Measurements from ENCODE around the gene ENPP1.

Gene ENPP1

GRCh38 chr6:131784561-131784960 is 23.3 kb upstream of the ENPP1 start:
- no peaks in the 10 kb centered on the region for H3K27me3 ChIP-seq (ENCODE audit: control insufficient read depth, insufficient read depth, low read length)
- no CpG with 5 or more reads among the region's 1 CpG for WGBS (ENCODE audit: insufficient coverage, insufficient read length)
- H3K4me3 ChIP-seq (ENCODE audit: low read length), result no peak overlapping the region
- no peaks in the 10 kb centered on the region for H3K36me3 ChIP-seq (ENCODE audit: control insufficient read depth, insufficient read depth, low read length)
- H3K27ac ChIP-seq (ENCODE audit: low read length), result no peak overlapping the region
- no peak for DNase-seq (ENCODE audit: low read depth, low spot score)
- no peaks in the 10 kb centered on the region for H3K4me1 ChIP-seq (ENCODE audit: control insufficient read depth, insufficient read depth, low read length)
- H3K9me3 ChIP-seq (ENCODE audit: control insufficient read depth, insufficient read depth, low read length), result no peaks in the 10 kb centered on the region

GRCh38 chr6:131787079-131787478 is 20.7 kb upstream of the ENPP1 start:
- no peak for DNase-seq (ENCODE audit: low read depth, low spot score)
- Histone ChIP-seq H3K9me3 (ENCODE audit: control insufficient read depth, insufficient read depth, low read length) (no peaks in the 10 kb centered on the region), H3K27ac (ENCODE audit: low read length) (no peak overlapping the region), H3K36me3 (ENCODE audit: control insufficient read depth, insufficient read depth, low read length) (no peaks in the 10 kb centered on the region), H3K4me1 (ENCODE audit: control insufficient read depth, insufficient read depth, low read length) (no peaks in the 10 kb centered on the region), H3K27me3 (ENCODE audit: control insufficient read depth, insufficient read depth, low read length) (no peaks in the 10 kb centered on the region), H3K4me3 (ENCODE audit: low read length) (no peak overlapping the region)

DNA sequence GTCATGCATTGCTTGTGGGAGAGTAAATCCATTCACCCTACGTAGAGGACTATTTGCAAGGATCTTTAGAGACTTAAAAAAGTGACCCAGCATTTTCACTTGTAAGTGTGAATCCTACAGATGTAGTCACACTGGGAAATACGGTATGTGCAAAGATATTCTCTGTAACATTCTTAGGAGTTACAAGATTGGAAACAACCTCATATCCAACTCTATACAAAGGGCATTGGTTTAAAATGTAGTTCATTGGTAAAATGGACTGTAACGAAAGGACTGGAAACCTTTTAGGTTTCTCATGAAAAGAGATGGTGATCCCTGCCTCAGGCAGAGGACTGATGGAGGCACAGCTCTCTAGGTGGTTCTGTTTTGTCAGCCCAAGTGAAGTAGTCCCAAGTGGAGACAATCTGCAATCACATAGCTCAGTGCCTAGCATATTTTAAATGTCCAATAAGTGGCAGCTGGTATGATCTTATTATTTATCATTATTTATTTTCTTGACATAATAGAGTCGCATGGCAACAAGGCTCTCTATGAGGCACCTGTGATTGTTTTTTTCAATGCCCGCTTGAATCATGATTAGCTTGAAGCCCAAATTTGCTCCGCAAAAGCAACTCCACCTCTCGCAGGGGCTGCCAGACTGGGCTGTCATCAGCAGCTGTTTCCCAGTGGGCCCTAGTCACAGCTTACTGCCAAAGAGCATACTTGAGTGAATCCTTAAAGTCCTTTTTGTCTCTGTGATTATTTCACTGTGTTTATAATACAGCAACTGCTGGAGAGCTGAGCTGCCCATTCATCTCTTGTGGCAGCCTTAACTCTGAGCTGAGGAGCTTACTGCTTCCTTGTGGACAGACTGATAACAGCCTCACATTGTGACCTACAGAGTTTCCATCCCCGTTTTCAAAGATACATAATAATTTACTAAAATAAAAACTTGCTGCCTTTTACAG is 19.8 kb upstream of the ENPP1 start:
- no peak overlapping the region for H3K27ac ChIP-seq (ENCODE audit: low read length)
- no CpG with 5 or more reads among the region's 8 CpGs for WGBS (ENCODE audit: insufficient coverage, insufficient read length)
- no peak for DNase-seq (ENCODE audit: low read depth, low spot score)

GRCh38 chr6:131789219-131789618 is 18.6 kb upstream of the ENPP1 start:
- H3K27ac ChIP-seq (ENCODE audit: low read length), result no peak overlapping the region
- no peaks in the 10 kb centered on the region; the same call in 1 of the 2 replicates for H3K4me1 ChIP-seq (ENCODE audit: control insufficient read depth, insufficient read depth, low read length)
- no peaks in the 10 kb centered on the region for H3K36me3 ChIP-seq (ENCODE audit: control insufficient read depth, insufficient read depth, low read length)
- no peaks in the 10 kb centered on the region for H3K9me3 ChIP-seq (ENCODE audit: control insufficient read depth, insufficient read depth, low read length)
- WGBS (ENCODE audit: insufficient coverage, insufficient read length), result 100% methylated on average over 1 of the region's 1 CpG
- no peak for DNase-seq (ENCODE audit: low read depth, low spot score)
- no peaks in the 10 kb centered on the region for H3K27me3 ChIP-seq (ENCODE audit: control insufficient read depth, insufficient read depth, low read length)
- no peak overlapping the region for H3K4me3 ChIP-seq (ENCODE audit: low read length)

More for the DNA sequence above, 19.8 kb upstream of the ENPP1 start:
- H3K4me1 ChIP-seq (ENCODE audit: control insufficient read depth, insufficient read depth, low read length), result no peaks in the 10 kb centered on the region; the same call in 1 of the 2 replicates
- no peaks in the 10 kb centered on the region for H3K27me3 ChIP-seq (ENCODE audit: control insufficient read depth, insufficient read depth, low read length)
- no peak overlapping the region for H3K4me3 ChIP-seq (ENCODE audit: low read length)
- no peaks in the 10 kb centered on the region for H3K9me3 ChIP-seq (ENCODE audit: control insufficient read depth, insufficient read depth, low read length)
- no peaks in the 10 kb centered on the region for H3K36me3 ChIP-seq (ENCODE audit: control insufficient read depth, insufficient read depth, low read length)

DNA sequence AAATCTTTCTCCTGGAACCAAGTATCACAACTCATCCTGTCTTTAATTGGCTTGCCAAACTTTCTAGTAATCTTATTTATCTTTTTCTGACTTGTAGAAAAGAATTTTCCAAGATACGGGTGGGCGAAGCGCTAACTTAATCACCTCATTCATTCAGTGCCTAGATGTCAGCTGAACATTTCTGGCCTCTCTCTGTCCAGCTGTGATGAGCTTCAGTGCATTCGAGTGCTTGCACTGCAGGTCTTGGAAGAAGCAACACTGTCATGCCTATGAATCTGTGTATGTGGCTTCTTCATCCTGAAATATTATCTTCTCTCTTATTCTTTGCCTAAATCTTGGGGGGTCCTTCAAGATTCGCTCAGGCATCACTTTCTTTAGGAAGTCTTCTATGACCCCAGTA is 16.3 kb upstream of the ENPP1 start:
- Histone ChIP-seq H3K4me1 (ENCODE audit: control insufficient read depth, insufficient read depth, low read length) (peaks cover 2% of the 10 kb centered on the region; the same call in 1 of the 2 replicates), H3K4me3 (ENCODE audit: low read length) (no peak overlapping the region), H3K27me3 (ENCODE audit: control insufficient read depth, insufficient read depth, low read length) (no peaks in the 10 kb centered on the region), H3K36me3 (ENCODE audit: control insufficient read depth, insufficient read depth, low read length) (no peaks in the 10 kb centered on the region), H3K9me3 (ENCODE audit: control insufficient read depth, insufficient read depth, low read length) (no peaks in the 10 kb centered on the region), H3K27ac (ENCODE audit: low read length) (no peak overlapping the region)
- no CpG with 5 or more reads among the region's 5 CpGs for WGBS (ENCODE audit: insufficient coverage, insufficient read length)
- DNase-seq (ENCODE audit: low read depth, low spot score), result no peak

GRCh38 chr6:131792091-131792496 is 15.7 kb upstream of the ENPP1 start:
- Histone ChIP-seq H3K27ac (ENCODE audit: low read length) (no peak overlapping the region), H3K9me3 (ENCODE audit: control insufficient read depth, insufficient read depth, low read length) (no peaks in the 10 kb centered on the region), H3K36me3 (ENCODE audit: control insufficient read depth, insufficient read depth, low read length) (no peaks in the 10 kb centered on the region), H3K4me3 (ENCODE audit: low read length) (no peak overlapping the region), H3K27me3 (ENCODE audit: control insufficient read depth, insufficient read depth, low read length) (no peaks in the 10 kb centered on the region), H3K4me1 (ENCODE audit: control insufficient read depth, insufficient read depth, low read length) (peaks cover 2% of the 10 kb centered on the region; the same call in 1 of the 2 replicates)
- no peak for DNase-seq (ENCODE audit: low read depth, low spot score)
- no CpG with 5 or more reads among the region's 6 CpGs for WGBS (ENCODE audit: insufficient coverage, insufficient read length)

DNA sequence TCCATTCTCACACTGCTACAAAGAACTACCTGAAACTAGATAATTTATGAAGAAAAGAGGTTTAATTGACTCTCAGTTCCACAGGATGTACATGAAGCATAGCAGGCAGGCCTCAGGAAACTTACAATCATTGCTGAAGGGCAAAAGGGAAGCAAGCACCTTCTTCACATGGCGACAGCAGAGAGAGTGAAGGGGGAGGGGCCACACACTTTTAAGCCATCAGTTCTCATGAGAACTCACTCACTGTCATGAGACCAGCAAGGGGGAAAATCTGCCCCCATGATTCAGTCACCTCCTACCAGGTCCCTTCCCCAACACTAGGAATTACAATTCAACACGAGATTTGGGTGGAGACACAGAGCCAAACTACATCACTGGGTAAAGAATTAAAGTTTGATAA is 12.5 kb upstream of the ENPP1 start:
- Histone ChIP-seq H3K27ac (ENCODE audit: low read length) (no peak overlapping the region), H3K4me1 (ENCODE audit: control insufficient read depth, insufficient read depth, low read length) (peaks cover 2% of the 10 kb centered on the region; the same call in 1 of the 2 replicates), H3K36me3 (ENCODE audit: control insufficient read depth, insufficient read depth, low read length) (no peaks in the 10 kb centered on the region), H3K9me3 (ENCODE audit: control insufficient read depth, insufficient read depth, low read length) (no peaks in the 10 kb centered on the region), H3K27me3 (ENCODE audit: control insufficient read depth, insufficient read depth, low read length) (no peaks in the 10 kb centered on the region), H3K4me3 (ENCODE audit: low read length) (no peak overlapping the region)
- no peak for DNase-seq (ENCODE audit: low read depth, low spot score)
- no CpG with 5 or more reads among the region's 2 CpGs for WGBS (ENCODE audit: insufficient coverage, insufficient read length)

DNA sequence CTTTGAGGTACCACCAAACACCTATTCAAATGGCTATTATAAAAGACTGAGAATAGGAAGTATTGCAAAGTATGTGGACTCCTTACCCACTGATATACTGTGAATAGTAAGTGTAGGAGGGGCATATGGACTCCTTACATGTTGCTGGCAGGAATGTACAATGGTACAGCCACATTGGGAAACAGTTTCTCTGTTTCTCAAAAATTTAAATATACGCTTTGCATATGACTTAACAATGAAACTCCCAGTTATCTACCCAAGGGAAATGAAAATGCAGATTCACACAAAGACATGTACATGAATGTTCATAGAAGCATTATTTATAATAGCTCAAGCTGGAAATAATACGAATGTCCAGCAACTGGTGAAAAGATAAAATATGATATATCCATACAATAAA is 5.5 kb upstream of the ENPP1 start:
- DNase-seq (ENCODE audit: low read depth, low spot score), result no peak
- Histone ChIP-seq H3K4me3 (ENCODE audit: low read length) (no peak overlapping the region), H3K36me3 (ENCODE audit: control insufficient read depth, insufficient read depth, low read length) (no peaks in the 10 kb centered on the region), H3K27ac (ENCODE audit: low read length) (no peak overlapping the region), H3K9me3 (ENCODE audit: control insufficient read depth, insufficient read depth, low read length) (no peaks in the 10 kb centered on the region), H3K27me3 (ENCODE audit: control insufficient read depth, insufficient read depth, low read length) (no peaks in the 10 kb centered on the region), H3K4me1 (ENCODE audit: control insufficient read depth, insufficient read depth, low read length) (0 out of 2 replicates have a peak, but pooled peaks cover 1% of the 10 kb centered on the region)
- no CpG with 5 or more reads among the region's 2 CpGs for WGBS (ENCODE audit: insufficient coverage, insufficient read length)

GRCh38 chr6:131803007-131803769 is 4.6 kb upstream of the ENPP1 start:
- WGBS (ENCODE audit: insufficient coverage, insufficient read length), result no CpG with 5 or more reads among the region's 10 CpGs
- no peaks in the 10 kb centered on the region for H3K27me3 ChIP-seq (ENCODE audit: control insufficient read depth, insufficient read depth, low read length)
- no peak overlapping the region for H3K27ac ChIP-seq (ENCODE audit: low read length)

DNA sequence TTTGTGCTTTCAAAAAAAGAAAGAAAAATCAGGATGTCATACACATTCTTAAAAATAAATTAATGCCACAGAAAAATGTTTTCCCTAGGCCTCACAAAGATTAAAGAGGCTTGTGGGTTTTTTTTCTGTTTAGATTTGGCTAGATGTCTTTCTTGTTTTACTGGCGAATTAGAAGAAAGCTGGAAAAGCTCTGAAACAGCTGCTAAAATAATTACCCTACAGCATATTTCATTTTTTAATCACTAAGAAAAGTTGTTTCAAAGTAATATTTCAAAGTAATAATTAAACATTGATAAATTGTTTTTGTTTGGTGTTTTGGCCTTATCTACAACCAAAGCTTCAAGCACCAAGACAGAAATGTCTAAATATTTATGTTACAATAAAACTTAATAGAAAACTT is 3.7 kb upstream of the ENPP1 start:
- Histone ChIP-seq H3K27ac (ENCODE audit: low read length) (no peak overlapping the region), H3K9me3 (ENCODE audit: control insufficient read depth, insufficient read depth, low read length) (no peaks in the 10 kb centered on the region), H3K4me3 (ENCODE audit: low read length) (no peak overlapping the region), H3K4me1 (ENCODE audit: control insufficient read depth, insufficient read depth, low read length) (0 out of 2 replicates have a peak, but pooled peaks cover 1% of the 10 kb centered on the region), H3K27me3 (ENCODE audit: control insufficient read depth, insufficient read depth, low read length) (no peaks in the 10 kb centered on the region), H3K36me3 (ENCODE audit: control insufficient read depth, insufficient read depth, low read length) (no peaks in the 10 kb centered on the region; the same call in 1 of the 2 replicates)
- WGBS (ENCODE audit: insufficient coverage, insufficient read length), result no CpG with 5 or more reads among the region's 1 CpG
- no peak for DNase-seq (ENCODE audit: low read depth, low spot score)

More at GRCh38 chr6:131803007-131803769, 4.6 kb upstream of the ENPP1 start:
- Histone ChIP-seq H3K4me1 (ENCODE audit: control insufficient read depth, insufficient read depth, low read length) (0 out of 2 replicates have a peak, but pooled peaks cover 1% of the 10 kb centered on the region), H3K36me3 (ENCODE audit: control insufficient read depth, insufficient read depth, low read length) (no peaks in the 10 kb centered on the region; the same call in 1 of the 2 replicates), H3K4me3 (ENCODE audit: low read length) (no peak overlapping the region), H3K9me3 (ENCODE audit: control insufficient read depth, insufficient read depth, low read length) (no peaks in the 10 kb centered on the region)
- DNase-seq (ENCODE audit: low read depth, low spot score), result no peak

All from iPS DF 6.9 (cell line).